Measurements from ENCODE around the gene HSPA12B.

- TF ChIP-seq CTCF (IDR thresholded peaks at IDR 0.05; ENCODE audit: poor library complexity) (no peak), EZH2phosphoT487 (IDR thresholded peaks at IDR 0.05; ENCODE audit: low read depth, severe bottlenecking, unreplicated experiment) (no peak)
Measured at GRCh38 chr20:3710011-3710466, 22.4 kb upstream of the HSPA12B start.

Measured in hepatocyte (in vitro differentiated cells).